HG02970 (cell line): Measurements from ENCODE around the gene MDH1B.
"Not testable (repeated sequence)": the region's sequence is repeated elsewhere in the genome, so short reads cannot be mapped to it uniquely, and the experiment has no call there.

Source experiments
- ATAC-seq: cut with Tn5 transposase; IDR thresholded peaks from one replicate; pipeline ENCODE4 v1.9.1; 2021; ENCODE audit warnings: mild to moderate bottlenecking, moderate library complexity, moderate number of reproducible peaks; ENCODE audit not compliant: unreplicated experiment, low FRiP score

The MDH1B gene

GRCh38 chr2:206765242-206766056 lies at the start of gene MDH1B, which contains the start of gene FASTKD2:
Gene MDH1B (minus strand): TSS chr2:206765328. CDS start chr2:206765271, 57 bp downstream.
Gene FASTKD2 (plus strand): TSS chr2:206765606. CDS start chr2:206766694, 1,088 bp downstream.
- ATAC-seq: peak; percentile 94

- ATAC-seq: no peak
Observed at GRCh38 chr2:206814498-206814897, 49.4 kb upstream of the MDH1B start.

GRCh38 chr2:206812471-206812870 lies 47.3 kb upstream of the MDH1B start:
- not testable (repeated sequence) for ATAC-seq

- not testable (repeated sequence) for ATAC-seq
Observed at GRCh38 chr2:206807624-206808023, 42.5 kb upstream of the MDH1B start.

- ATAC-seq: no peak
Observed at GRCh38 chr2:206805887-206806607, 40.9 kb upstream of the MDH1B start.

GRCh38 chr2:206804326-206804725 lies 39.2 kb upstream of the MDH1B start:
- no peak for ATAC-seq

- no peak for ATAC-seq
Observed at GRCh38 chr2:206802654-206803514, 37.8 kb upstream of the MDH1B start.

- no peak for ATAC-seq
Observed at GRCh38 chr2:206801418-206802189, 36.5 kb upstream of the MDH1B start.

GRCh38 chr2:206800506-206801417 lies 35.6 kb upstream of the MDH1B start:
- no peak for ATAC-seq

GRCh38 chr2:206799083-206799482 lies 34.0 kb upstream of the MDH1B start:
- no peak for ATAC-seq

- no peak for ATAC-seq
Observed at GRCh38 chr2:206798000-206798399, 32.9 kb upstream of the MDH1B start.

- ATAC-seq: no peak
Observed at GRCh38 chr2:206797376-206797775, 32.2 kb upstream of the MDH1B start.

- ATAC-seq: no peak
Observed at GRCh38 chr2:206792645-206793044, 27.5 kb upstream of the MDH1B start.

GRCh38 chr2:206790311-206790935 lies 25.3 kb upstream of the MDH1B start:
- ATAC-seq: no peak

GRCh38 chr2:206784559-206785353 lies 19.6 kb upstream of the MDH1B start:
- ATAC-seq: no peak

GRCh38 chr2:206783718-206784117 lies 18.6 kb upstream of the MDH1B start:
- no peak for ATAC-seq

- ATAC-seq: no peak
Observed at GRCh38 chr2:206780671-206781070, 15.5 kb upstream of the MDH1B start.

- no peak for ATAC-seq
Observed at GRCh38 chr2:206776432-206776831, 11.3 kb upstream of the MDH1B start.
